Measurements from ENCODE around the gene NEDD8.

DNA sequence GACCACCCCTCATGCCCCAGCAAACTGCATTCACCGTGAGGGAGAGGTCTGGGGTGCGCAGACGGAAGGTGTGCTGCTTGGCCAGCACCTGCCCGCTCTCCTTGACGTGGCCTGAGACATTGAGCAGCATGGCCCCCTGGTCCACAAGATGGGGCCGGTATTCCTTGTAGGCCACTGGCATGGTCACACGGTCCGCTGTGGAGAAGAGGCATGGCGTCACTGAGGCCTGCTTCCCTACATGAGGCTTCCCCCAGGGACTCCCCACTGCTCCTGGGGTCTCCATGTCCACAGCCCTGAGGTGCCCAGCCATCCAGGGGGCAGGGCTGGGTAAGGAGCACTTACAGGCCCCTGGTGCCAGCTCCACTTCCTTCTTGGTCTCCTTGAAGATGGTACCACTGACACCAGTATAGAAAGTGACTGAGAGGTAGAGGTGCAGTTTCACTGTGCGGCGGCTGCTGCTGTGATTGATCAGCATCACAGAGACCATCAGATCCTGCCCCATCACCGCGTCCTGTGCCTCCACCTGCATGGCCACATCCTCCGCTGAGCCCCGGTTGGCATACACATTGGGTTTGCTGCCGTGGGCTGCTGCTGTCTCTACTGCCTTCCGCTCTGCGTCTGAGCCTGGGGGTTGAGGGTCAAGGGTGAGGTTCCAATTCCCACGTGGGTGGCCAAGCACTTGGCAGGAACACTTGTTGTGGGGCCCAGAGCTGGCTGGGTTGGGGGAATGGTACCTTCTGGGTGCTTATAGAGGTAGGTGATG lies 22.6 kb upstream of the NEDD8 start:
- TF ChIP-seq, protein P1, sequence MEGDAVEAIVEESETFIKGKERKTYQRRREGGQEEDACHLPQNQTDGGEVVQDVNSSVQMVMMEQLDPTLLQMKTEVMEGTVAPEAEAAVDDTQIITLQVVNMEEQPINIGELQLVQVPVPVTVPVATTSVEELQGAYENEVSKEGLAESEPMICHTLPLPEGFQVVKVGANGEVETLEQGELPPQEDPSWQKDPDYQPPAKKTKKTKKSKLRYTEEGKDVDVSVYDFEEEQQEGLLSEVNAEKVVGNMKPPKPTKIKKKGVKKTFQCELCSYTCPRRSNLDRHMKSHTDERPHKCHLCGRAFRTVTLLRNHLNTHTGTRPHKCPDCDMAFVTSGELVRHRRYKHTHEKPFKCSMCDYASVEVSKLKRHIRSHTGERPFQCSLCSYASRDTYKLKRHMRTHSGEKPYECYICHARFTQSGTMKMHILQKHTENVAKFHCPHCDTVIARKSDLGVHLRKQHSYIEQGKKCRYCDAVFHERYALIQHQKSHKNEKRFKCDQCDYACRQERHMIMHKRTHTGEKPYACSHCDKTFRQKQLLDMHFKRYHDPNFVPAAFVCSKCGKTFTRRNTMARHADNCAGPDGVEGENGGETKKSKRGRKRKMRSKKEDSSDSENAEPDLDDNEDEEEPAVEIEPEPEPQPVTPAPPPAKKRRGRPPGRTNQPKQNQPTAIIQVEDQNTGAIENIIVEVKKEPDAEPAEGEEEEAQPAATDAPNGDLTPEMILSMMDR (IDR thresholded peaks at IDR 0.05), result no peak
- TF ChIP-seq POLR2A (IDR thresholded peaks at IDR 0.05), result no peak
